ENCODE results near the gene MINDY4. TPM values are rescaled to one million over a fixed set of nuclear protein-coding genes. Genes with fewer than 3 reads are reported as not detected.

Gene MINDY4
- total and polyA plus RNA-seq, 2 donors (not counting 1 experiment from before 2014, with no cell fraction given) = 0.12 to 1.1 TPM

DNA sequence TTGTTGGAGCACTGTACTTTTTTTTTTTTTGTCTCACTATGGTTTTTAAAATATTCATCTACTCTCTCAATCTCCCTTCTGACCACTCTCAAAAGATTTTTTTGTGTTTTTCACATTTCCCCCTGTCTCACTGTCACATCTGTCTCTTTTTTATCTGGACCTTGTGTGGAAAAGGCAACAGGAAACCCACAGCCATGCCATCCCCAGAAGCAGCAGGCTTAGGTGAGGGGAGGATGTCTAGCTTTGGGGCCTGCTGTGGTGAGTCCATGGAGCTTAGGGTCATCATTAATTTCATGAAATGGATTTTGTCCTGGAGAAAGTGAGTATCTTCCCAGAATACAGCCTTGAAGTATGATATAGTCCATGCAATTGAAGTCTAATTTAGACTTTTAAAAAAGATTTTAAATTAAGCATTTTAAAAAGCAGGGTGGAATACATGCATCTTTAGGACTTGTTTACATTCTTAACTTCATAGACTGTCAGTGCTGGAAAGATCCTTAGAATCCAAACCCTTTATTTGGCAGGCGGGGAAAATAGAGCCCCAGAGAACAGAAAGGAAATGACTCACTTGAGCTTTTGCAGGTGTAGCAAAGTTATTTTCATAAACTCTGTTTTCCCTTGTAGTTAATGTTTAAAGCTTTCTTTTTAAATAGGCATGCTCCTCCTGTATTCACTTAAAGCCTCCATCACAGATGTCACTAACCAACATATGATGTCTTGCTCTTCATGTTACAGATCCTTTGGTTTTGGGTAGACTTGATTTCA is 25.1 kb downstream of the MINDY4 start:
- ChIA-PET CTCF (no interaction called here), POLR2A (no interaction called here)
- Mint-ChIP-seq H3K27ac (no peak overlapping the region), H3K4me3 (no peak overlapping the region), H3K27me3 (no peaks in the 10 kb centered on the region), H3K9me3 (ENCODE audit: insufficient read depth) (no peaks in the 10 kb centered on the region), H3K4me1 (peaks cover 24% of the 10 kb centered on the region)
- Histone ChIP-seq H3K79me2 (ENCODE audit: control insufficient read depth, insufficient read depth, low read length) (no peaks in the 10 kb centered on the region), H3K4me3 (ENCODE audit: control extremely low read depth in 1 of 5, extremely low read depth in 1 of 5, insufficient read depth in 1 of 5, low read depth in 2 of 5, low read length in 4 of 5) (no peak overlapping the region), H3K36me3 (replicated peaks in 1 of 2; ENCODE audit: control extremely low read depth in 1 of 2, control insufficient read depth in 1 of 2, extremely low read depth in 1 of 2, insufficient read depth in 2 of 2, low read length in 1 of 2) (no peaks in the 10 kb centered on the region), H3K27me3 (replicated peaks in 1 of 4; ENCODE audit: control extremely low read depth in 1 of 4, control insufficient read depth in 3 of 4, insufficient read depth in 4 of 4, low read length in 3 of 4) (no peaks in the 10 kb centered on the region), H4K20me1 (ENCODE audit: control insufficient read depth, insufficient read depth, low read length, poor library complexity, severe bottlenecking) (no peaks in the 10 kb centered on the region), H3K9ac (ENCODE audit: low read length) (no peak overlapping the region), H3K27ac (ENCODE audit: low read length in 2 of 2) (no peak overlapping the region), H3K4me2 (replicated peaks; ENCODE audit: low read depth, low read length, poor library complexity, severe bottlenecking) (no peak overlapping the region), H3K4me1 (ENCODE audit: control insufficient read depth in 2 of 2, insufficient read depth in 2 of 2, low read length in 2 of 2) (peaks cover 0 to 15% of the 10 kb centered on the region in 2 donors), H2AFZ (ENCODE audit: insufficient read depth, low read depth, low read length, poor library complexity, severe bottlenecking) (no peak overlapping the region), H3K9me3 (ENCODE audit: control extremely low read depth in 1 of 3, control insufficient read depth in 2 of 3, insufficient read depth in 1 of 3, low read length in 2 of 3) (no peaks in the 10 kb centered on the region)
- DNase-seq = no peak
- TF ChIP-seq EZH2 (IDR thresholded peaks at IDR 0.05; ENCODE audit: borderline replicate concordance, insufficient read depth, low read depth, low read length, poor library complexity, severe bottlenecking) = no peak
- TF ChIP-seq, protein P1, sequence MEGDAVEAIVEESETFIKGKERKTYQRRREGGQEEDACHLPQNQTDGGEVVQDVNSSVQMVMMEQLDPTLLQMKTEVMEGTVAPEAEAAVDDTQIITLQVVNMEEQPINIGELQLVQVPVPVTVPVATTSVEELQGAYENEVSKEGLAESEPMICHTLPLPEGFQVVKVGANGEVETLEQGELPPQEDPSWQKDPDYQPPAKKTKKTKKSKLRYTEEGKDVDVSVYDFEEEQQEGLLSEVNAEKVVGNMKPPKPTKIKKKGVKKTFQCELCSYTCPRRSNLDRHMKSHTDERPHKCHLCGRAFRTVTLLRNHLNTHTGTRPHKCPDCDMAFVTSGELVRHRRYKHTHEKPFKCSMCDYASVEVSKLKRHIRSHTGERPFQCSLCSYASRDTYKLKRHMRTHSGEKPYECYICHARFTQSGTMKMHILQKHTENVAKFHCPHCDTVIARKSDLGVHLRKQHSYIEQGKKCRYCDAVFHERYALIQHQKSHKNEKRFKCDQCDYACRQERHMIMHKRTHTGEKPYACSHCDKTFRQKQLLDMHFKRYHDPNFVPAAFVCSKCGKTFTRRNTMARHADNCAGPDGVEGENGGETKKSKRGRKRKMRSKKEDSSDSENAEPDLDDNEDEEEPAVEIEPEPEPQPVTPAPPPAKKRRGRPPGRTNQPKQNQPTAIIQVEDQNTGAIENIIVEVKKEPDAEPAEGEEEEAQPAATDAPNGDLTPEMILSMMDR (IDR thresholded peaks at IDR 0.05) = no peak
- WGBS (ENCODE audit: insufficient coverage) = no CpG with 5 or more reads among the region's 1 CpG
- intact Hi-C loops (cut with micrococcal nuclease) = no loop called here
- no peak for ATAC-seq (ENCODE audit: low read depth)

DNA sequence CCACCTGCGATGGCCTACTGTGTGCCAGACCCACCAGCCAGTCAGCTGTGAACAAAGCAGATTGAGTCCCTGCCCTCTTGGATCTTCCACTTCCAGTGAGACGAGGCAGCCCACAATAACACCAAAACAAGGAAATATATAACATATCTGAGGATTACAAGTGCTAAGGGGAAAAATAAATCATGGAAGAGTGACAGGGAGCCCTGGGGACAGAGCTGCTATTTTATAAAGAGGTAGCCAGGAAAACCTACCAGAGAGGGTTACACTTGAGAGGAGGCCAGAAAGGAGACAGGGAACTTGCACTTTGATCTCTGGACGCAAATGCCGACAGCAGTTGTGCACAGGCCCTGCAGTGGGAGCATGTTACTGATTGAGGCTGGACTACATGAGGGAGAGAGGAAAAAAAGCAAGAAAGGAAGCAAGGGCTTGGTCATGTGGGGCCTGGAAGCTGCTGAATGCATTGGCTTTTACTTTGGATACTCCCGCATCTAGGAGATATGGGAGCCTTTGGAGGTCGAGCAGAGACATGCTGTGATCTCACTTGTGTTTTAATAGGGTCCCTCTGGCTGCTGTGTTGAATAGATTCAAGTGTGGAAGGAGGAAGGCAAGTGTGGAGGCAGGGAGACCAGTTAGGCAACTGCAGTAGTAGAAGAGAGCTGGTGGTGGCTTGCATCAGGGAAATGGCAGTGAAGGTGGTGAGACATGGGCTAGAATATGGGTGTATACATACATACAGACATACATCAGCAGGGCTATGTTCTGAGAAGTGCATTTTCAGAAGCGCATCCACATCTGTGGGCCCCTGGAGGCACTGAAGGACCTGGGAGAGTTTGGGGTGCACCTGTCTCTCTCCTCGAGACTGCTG is 26.2 kb downstream of the MINDY4 start:
- ChIA-PET CTCF (no interaction called here), POLR2A (no interaction called here)
- Histone ChIP-seq H3K4me1 (ENCODE audit: control insufficient read depth in 2 of 2, insufficient read depth in 2 of 2, low read length in 2 of 2) (peaks cover 0 to 15% of the 10 kb centered on the region in 2 donors), H3K9ac (ENCODE audit: low read length) (no peak overlapping the region), H3K9me3 (ENCODE audit: control extremely low read depth in 1 of 3, control insufficient read depth in 2 of 3, insufficient read depth in 1 of 3, low read length in 2 of 3) (no peaks in the 10 kb centered on the region), H4K20me1 (ENCODE audit: control insufficient read depth, insufficient read depth, low read length, poor library complexity, severe bottlenecking) (no peaks in the 10 kb centered on the region), H3K79me2 (ENCODE audit: control insufficient read depth, insufficient read depth, low read length) (no peaks in the 10 kb centered on the region), H3K27ac (ENCODE audit: low read length in 2 of 2) (no peak overlapping the region), H3K27me3 (replicated peaks in 1 of 4; ENCODE audit: control extremely low read depth in 1 of 4, control insufficient read depth in 3 of 4, insufficient read depth in 4 of 4, low read length in 3 of 4) (no peaks in the 10 kb centered on the region), H3K4me3 (ENCODE audit: control extremely low read depth in 1 of 5, extremely low read depth in 1 of 5, insufficient read depth in 1 of 5, low read depth in 2 of 5, low read length in 4 of 5) (no peak overlapping the region), H3K4me2 (replicated peaks; ENCODE audit: low read depth, low read length, poor library complexity, severe bottlenecking) (no peak overlapping the region), H2AFZ (ENCODE audit: insufficient read depth, low read depth, low read length, poor library complexity, severe bottlenecking) (no peak overlapping the region), H3K36me3 (replicated peaks in 1 of 2; ENCODE audit: control extremely low read depth in 1 of 2, control insufficient read depth in 1 of 2, extremely low read depth in 1 of 2, insufficient read depth in 2 of 2, low read length in 1 of 2) (no peaks in the 10 kb centered on the region)
- no peaks in the 10 kb centered on the region for H3K27me3 Mint-ChIP-seq
- H3K4me3 Mint-ChIP-seq = no peak overlapping the region
- WGBS (ENCODE audit: insufficient coverage) = 100% methylated on average over 5 of the region's 8 CpGs
- TF ChIP-seq, protein P1 (IDR thresholded peaks at IDR 0.05) = no peak
- no peak for TF ChIP-seq EZH2 (IDR thresholded peaks at IDR 0.05; ENCODE audit: borderline replicate concordance, insufficient read depth, low read depth, low read length, poor library complexity, severe bottlenecking)
- DNase-seq (no peak), ATAC-seq (ENCODE audit: low read depth) (no peak)
- H3K27ac Mint-ChIP-seq = no peak overlapping the region
- no peaks in the 10 kb centered on the region for H3K9me3 Mint-ChIP-seq (ENCODE audit: insufficient read depth)
- peaks cover 24% of the 10 kb centered on the region for H3K4me1 Mint-ChIP-seq
- intact Hi-C loops (cut with micrococcal nuclease) = no loop called here
